Gastroesophageal sphincter (tissue), 3 donors: ENCODE results near the gene IL2RA.

ENCODE experiments used
- CTCF ChIP-seq, 4 experiments: fragments of 200-600 bp in 2 of 4; fragments of 450-650 bp in 2 of 4; sonication (generic) in 1 of 4; IDR thresholded peaks; one replicate each; pipeline ENCODE4 v1.5.1; 2017 to 2019; ENCODE audit warnings: antibody characterized with exemption in 4 of 4, mild to moderate bottlenecking in 2 of 4, moderate library complexity in 2 of 4
- EP300 ChIP-seq: sonication (generic); formaldehyde crosslinking; IDR thresholded peaks from one replicate; pipeline ENCODE4 v1.6.1; 2017; ENCODE audit warnings: antibody characterized with exemption, mild to moderate bottlenecking
- POLR2A ChIP-seq, 2 donors: fragments of 450-650 bp; IDR thresholded peaks; one replicate each; pipeline ENCODE4 v1.6.1; 2017; ENCODE audit warnings: antibody characterized with exemption in 2 of 2, mild to moderate bottlenecking in 2 of 2, moderate library complexity in 1 of 2
- POLR2AphosphoS5 ChIP-seq: sonication (generic); formaldehyde crosslinking; IDR thresholded peaks from one replicate; pipeline ENCODE4 v1.6.1; 2017; ENCODE audit warnings: antibody characterized with exemption

- TF ChIP-seq CTCF (IDR thresholded peaks at IDR 0.05) = no peak
- no peak for TF ChIP-seq POLR2AphosphoS5
- TF ChIP-seq POLR2A (IDR thresholded peaks at IDR 0.05) = no peak
- TF ChIP-seq EP300 = no peak
These were observed 33.8 kb upstream of the IL2RA start for GRCh38 chr10:6095810-6096570.
